Stimulated activated CD4-positive, alpha-beta T cell treated with anti-CD3 and anti-CD28 coated beads, Interleukin-2, amount 100 ng/mL, for 48 hours (primary cell): ENCODE data around the gene TMEM225B.
"Not testable (repeated sequence)": the region's sequence is repeated elsewhere in the genome, so short reads cannot be mapped to it uniquely, and the experiment has no call there.

Experiments used
- DNase-seq, 2 donors: peaks; one replicate each; pipeline ENCODE4 v3.0.0-alpha.2; 2020

Gene TMEM225B

GRCh38 chr7:99597762-99598501 lies at the start of gene TMEM225B:
Gene TMEM225B, plus strand, starts transcription at chr7:99598267. Its CDS starts 6,122 bp downstream, at chr7:99604389.
- DNase-seq = no peak

GRCh38 chr7:99549545-99549944 lies 48.5 kb upstream of the TMEM225B start:
- not testable (repeated sequence) for DNase-seq

GRCh38 chr7:99551334-99551733 lies 46.7 kb upstream of the TMEM225B start:
- DNase-seq = no peak

- DNase-seq = peak; percentile 73
Measured at GRCh38 chr7:99551767-99552463, 46.2 kb upstream of the TMEM225B start, which contains the start of gene FAM200A. Gene FAM200A, minus strand, starts transcription at chr7:99552114. Its CDS starts 3,707 bp downstream, at chr7:99548407.

- no peak for DNase-seq
Measured at GRCh38 chr7:99553039-99553438, 45.0 kb upstream of the TMEM225B start.

- no peak for DNase-seq
Measured at GRCh38 chr7:99554939-99555338, 43.1 kb upstream of the TMEM225B start.

- DNase-seq = no peak
Measured at GRCh38 chr7:99557196-99557607, 40.9 kb upstream of the TMEM225B start.

- no peak for DNase-seq
Measured at GRCh38 chr7:99557940-99558305, 40.1 kb upstream of the TMEM225B start.

- peak; percentile 71 to 76 for DNase-seq
Measured at GRCh38 chr7:99558306-99559174, 39.5 kb upstream of the TMEM225B start, which contains the start of gene ZNF655. Gene ZNF655, plus strand, starts transcription at chr7:99558642. Its CDS starts 1,918 bp downstream, at chr7:99560560.

- peak in 1 of 2 donors; percentile 9 for DNase-seq
Measured at GRCh38 chr7:99559175-99559915, 38.7 kb upstream of the TMEM225B start.

- no peak for DNase-seq
Measured at GRCh38 chr7:99560834-99561736, 37.0 kb upstream of the TMEM225B start.

- no peak for DNase-seq
Measured at GRCh38 chr7:99561737-99562051, 36.4 kb upstream of the TMEM225B start.

- no peak for DNase-seq
Measured at GRCh38 chr7:99562114-99562784, 35.8 kb upstream of the TMEM225B start.

- DNase-seq = peak; percentile 25 to 31
Measured at GRCh38 chr7:99562832-99563231, 35.2 kb upstream of the TMEM225B start.

- DNase-seq = no peak
Measured at GRCh38 chr7:99563650-99564049, 34.4 kb upstream of the TMEM225B start.

- not testable (repeated sequence) for DNase-seq
Measured at GRCh38 chr7:99568770-99569169, 29.3 kb upstream of the TMEM225B start.

- DNase-seq = no peak
Measured at GRCh38 chr7:99571768-99572167, 26.3 kb upstream of the TMEM225B start.

- DNase-seq = no peak
Measured at GRCh38 chr7:99573257-99573656, 24.8 kb upstream of the TMEM225B start.

GRCh38 chr7:99576251-99576650 lies 21.8 kb upstream of the TMEM225B start:
- no peak for DNase-seq

GRCh38 chr7:99579281-99579955 lies 18.6 kb upstream of the TMEM225B start:
- no peak for DNase-seq
